Measurements from ENCODE around the gene HSD3B2.

The HSD3B2 gene

DNA sequence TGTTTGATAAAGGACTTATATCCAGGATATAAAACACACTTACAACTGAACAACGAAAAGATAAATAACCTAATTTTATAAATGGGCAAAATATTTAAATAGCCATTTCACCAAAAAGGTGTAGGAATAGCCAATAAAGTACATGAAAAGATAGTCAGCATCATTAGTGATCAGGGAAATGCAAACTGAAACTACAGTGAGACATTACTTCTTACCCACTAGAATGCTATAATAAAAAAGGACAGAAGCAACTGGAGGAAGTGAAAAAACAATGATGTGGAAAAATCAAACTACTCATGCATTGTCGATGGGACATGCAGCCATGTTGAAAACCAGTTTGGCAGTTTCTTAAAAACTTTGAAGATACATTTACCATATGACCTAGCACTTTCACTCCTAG lies 48.6 kb downstream of the HSD3B2 start:
- DNase-seq (ENCODE audit: low spot score), result no peak

DNA sequence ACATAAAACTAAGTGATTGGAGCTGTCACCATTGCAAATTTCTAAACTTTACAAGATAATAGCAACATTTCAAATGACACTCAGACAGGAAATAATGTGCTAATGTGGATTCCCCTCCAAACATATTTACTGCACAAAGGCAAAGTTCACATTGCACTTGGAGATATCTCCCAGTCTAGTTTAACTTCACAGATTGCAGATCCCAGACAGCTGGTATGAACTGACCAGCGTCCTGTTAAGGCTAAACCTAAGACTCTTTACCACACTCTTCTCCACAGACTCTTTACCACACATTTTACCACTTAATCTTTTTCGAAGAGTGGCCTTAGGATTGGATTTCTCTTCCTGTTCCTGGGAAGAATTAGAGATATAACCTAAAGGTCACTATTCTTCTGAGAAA lies 51.5 kb downstream of the HSD3B2 start:
- DNase-seq (ENCODE audit: low spot score), result no peak

DNA sequence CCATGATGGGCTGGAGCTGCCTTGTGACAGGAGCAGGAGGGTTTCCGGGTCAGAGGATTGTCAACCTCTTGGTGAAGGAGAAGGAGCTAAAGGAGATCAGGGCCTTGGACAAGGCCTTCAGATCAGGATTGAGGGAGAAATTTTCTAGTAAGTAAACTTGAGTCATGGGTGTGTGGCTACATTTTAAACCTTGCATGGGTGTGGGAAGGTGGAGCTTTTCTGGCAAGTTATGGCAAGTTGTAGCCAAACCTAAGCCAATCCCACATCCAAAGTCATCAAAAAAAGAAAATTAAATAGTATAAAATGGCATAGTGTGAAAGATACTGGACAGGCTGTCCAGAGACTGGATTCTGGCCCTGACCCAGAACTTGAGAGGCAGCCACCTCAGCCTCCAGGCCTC lies 52.3 kb downstream of the HSD3B2 start:
- DNase-seq (ENCODE audit: low spot score), result no peak

DNA sequence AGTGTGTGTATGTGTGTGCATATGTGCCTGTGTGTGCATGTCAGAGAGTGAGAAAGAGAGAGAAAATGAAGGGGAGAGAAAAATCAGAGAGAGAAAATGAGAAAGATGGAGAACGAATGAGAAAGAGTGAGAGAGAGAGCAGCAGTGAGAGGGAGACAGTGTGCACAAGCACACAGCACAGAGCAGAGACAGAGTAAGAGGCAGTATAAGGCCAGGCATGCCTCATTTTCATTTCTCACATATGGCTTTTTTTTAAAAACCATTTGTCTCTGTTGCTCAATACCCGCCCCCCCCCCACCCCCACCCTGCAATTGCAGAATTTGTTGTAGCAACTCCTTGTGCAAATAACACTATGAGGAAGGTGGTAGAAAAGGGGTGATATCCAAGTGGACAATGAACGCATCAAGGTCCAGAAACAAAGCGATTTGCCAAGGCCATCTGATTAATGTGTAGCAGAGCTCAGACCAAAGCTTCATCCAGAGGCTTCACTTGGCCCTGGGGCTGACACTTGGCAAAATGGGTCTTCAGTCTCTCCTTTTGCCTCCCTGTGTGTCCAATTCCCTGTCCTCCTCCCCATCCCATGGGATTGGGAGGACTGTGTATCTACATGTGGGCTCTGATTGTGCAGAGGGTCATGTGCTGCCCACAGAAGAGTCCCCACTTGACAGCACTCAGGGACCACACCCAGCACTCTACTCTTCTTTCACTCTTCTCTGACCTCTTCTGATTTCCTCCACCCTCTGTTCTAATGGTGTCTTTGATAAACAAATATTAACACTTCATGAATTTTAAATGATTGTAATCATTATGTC lies 53.1 kb downstream of the HSD3B2 start:
- DNase-seq (ENCODE audit: low spot score), result no peak

DNA sequence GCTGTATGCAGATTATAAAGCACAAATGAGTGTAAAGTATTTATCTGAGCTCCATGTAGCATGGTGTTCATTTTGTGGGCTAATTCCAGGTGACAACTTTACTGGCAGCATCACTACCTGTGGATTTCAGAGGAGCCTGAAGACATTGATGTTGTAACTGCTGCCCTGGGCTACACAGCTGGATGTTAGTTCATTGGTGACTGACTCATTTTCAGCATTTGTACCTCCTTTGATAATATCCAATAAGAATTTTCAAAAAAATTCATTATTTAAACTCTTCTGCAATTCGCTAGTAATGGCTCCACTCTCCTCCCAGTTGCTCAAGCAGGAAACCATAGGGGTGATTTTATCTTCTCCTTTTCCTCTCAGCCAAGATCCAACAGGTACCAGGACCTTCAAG lies 54.8 kb downstream of the HSD3B2 start:
- no peak for DNase-seq (ENCODE audit: low spot score)

DNA sequence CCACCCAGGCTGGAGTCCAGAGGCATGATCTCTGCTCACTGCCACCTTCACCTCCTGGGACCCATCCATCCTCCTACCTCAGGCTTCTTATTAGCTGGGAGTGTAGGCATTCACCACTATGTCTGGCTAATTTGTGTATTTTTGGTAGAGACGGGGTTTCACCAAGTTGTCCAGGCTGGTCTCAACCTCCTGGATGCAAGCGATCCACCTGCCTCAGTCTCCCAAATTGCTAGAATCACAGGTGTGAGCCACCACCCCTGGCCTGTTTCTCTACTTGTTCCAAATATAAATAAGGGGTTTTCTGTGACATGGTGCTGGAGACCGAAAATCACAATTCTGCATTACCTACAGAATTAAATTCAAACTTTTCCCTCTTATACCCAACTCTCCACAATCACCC lies 55.4 kb downstream of the HSD3B2 start:
- DNase-seq (ENCODE audit: low spot score), result no peak

DNA sequence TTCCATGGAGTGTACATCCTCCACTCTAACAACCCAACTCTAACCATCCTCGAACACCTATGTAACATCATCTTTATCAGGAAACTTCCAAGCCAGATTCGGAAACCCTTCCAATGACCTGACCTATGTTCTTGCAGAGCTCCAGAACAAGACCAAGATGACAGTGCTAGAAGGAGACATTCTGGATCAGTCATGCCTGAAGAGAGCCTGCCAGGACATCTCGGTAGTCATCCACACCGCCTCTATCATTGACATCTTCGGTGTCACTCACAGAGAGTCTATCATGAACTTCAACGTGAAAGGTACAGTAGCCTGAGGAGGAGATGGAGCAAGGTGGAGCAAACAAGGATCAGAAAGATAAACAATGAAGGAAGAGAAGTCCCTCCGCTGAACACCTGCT lies 56.0 kb downstream of the HSD3B2 start:
- DNase-seq (ENCODE audit: low spot score), result no peak

DNA sequence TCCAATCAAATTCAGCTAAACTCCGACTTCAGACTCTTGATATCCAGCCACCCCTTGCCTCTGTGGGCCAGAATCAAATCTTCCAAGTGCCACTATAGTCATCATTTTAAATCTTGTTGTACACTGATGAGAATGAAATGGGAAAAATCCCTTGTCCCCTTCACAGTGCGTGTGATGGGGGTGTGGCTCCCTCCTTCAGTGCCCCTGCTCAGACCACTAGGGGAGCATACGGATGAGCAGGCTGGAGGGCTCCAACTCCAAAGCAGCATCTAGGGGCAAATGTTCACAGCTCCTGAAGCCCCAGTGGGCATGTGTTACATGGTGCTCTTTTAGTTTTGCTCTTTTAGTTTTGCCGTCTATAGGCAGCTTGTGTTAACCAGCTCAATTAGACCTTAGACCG lies 56.6 kb downstream of the HSD3B2 start:
- no peak for DNase-seq (ENCODE audit: low spot score)

DNA sequence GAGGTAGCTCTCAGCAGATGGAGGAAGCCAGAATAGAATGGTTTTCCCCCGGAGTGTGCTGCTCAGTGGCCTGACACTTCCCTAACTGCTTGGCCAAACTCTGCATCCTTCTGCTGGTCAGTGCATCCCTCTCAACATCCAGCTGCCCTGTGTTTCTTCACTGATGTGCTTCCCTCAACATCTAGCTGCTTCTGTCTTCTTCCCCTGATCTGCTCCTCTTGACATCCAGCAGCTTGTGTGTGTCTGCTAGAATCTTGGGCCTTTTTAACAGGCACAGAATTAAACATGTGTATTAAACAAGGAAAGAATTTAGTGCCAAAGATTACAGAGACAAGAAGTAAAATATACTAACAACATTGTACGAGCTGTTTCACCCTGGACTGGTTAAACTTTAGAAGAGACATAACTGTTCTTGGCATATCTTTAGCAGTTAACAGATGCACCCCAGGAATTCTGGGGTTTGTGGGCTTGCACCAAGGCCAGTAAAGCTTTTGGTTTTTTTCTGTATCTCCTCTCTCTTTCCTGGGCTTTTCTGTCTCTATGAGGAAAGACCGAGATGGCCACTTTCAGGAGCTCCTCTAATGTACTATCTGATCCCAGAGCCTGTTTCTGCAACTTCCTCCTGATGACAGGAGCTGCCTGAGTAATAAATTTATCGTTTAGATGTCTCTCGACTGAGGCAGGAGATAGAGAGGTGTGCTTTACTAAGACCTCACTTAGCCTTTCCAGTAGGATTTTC lies 57.3 kb downstream of the HSD3B2 start:
- DNase-seq (ENCODE audit: low spot score), result no peak
